Loucy (cell line): ENCODE data around the gene FMN1.

ENCODE experiments used
- H2AFZ ChIP-seq: fragments of 200-600 bp; sonication (generic); 2 replicates; pipeline ENCODE4 v1.6.0; 2016; ENCODE audit warnings: antibody characterized with exemption, mild to moderate bottlenecking, low read length, moderate library complexity
- H3F3A ChIP-seq: fragments of 200-600 bp; 2 replicates; pipeline ENCODE4 v1.6.0; 2016; ENCODE audit warnings: antibody characterized with exemption, low read depth, mild to moderate bottlenecking
- H3K27me3 ChIP-seq: fragments of 200-600 bp; sonication (generic); 2 replicates; pipeline ENCODE4 v1.6.1; 2014; ENCODE audit warnings: low read length, mild to moderate bottlenecking; ENCODE audit not compliant: insufficient read depth, poor library complexity, severe bottlenecking
- H3K36me3 ChIP-seq: fragments of 200-600 bp; sonication (generic); 2 replicates; pipeline ENCODE4 v1.6.1; 2016; ENCODE audit warnings: low read length; ENCODE audit not compliant: insufficient read depth
- H3K4me1 ChIP-seq: fragments of 200-600 bp; sonication (generic); 2 replicates; pipeline ENCODE4 v1.5.1; 2014; ENCODE audit warnings: low read length, mild to moderate bottlenecking; ENCODE audit not compliant: insufficient read depth, poor library complexity, severe bottlenecking
- H3K4me2 ChIP-seq: fragments of 200-600 bp; sonication (generic); 2 replicates; pipeline ENCODE4 v1.6.0; 2014; ENCODE audit warnings: antibody characterized with exemption, low read length, low read depth, mild to moderate bottlenecking; ENCODE audit not compliant: poor library complexity, severe bottlenecking
- H3K4me3 ChIP-seq: fragments of 200-600 bp; sonication (generic); 2 replicates; pipeline ENCODE4 v1.5.1; 2014; ENCODE audit warnings: low read length, mild to moderate bottlenecking, mixed read lengths; ENCODE audit not compliant: poor library complexity, severe bottlenecking
- H3K79me2 ChIP-seq: fragments of 200-600 bp; sonication (generic); 2 replicates; pipeline ENCODE4 v1.6.1; 2014; ENCODE audit warnings: low read length; ENCODE audit not compliant: insufficient read depth
- H3K9ac ChIP-seq: fragments of 200-600 bp; sonication (generic); 2 replicates; pipeline ENCODE4 v1.6.0; 2014; ENCODE audit warnings: mild to moderate bottlenecking, low read depth, low read length, moderate library complexity; ENCODE audit not compliant: poor library complexity, severe bottlenecking
- H3K9me2 ChIP-seq: fragments of 200-600 bp; sonication (generic); replicated peaks from 2 replicates; pipeline ENCODE4 v1.6.1; 2016; ENCODE audit warnings: low read depth, low read length, mixed read lengths
- H3K9me3 ChIP-seq: fragments of 200-600 bp; sonication (generic); 2 replicates; pipeline ENCODE4 v1.6.1; 2014; ENCODE audit warnings: mild to moderate bottlenecking, antibody characterized with exemption, low read length, low read depth; ENCODE audit not compliant: insufficient read depth
- H4K20me1 ChIP-seq: fragments of 200-600 bp; sonication (generic); 2 replicates; pipeline ENCODE4 v1.6.0; 2014; ENCODE audit warnings: antibody characterized with exemption, low read length, mild to moderate bottlenecking; ENCODE audit not compliant: insufficient read depth, poor library complexity, severe bottlenecking
- CTCF ChIP-seq: fragments of 200-600 bp; sonication (generic); conservative IDR thresholded peaks from 2 replicates; pipeline ENCODE4 v1.5.1; 2014; ENCODE audit warnings: mild to moderate bottlenecking, antibody characterized with exemption, low read length
- EZH2phosphoT487 ChIP-seq: fragments of 200-600 bp; IDR thresholded peaks from 2 replicates; pipeline ENCODE4 v1.6.1; 2018; ENCODE audit warnings: antibody characterized with exemption, mild to moderate bottlenecking, moderate library complexity, borderline replicate concordance

Gene FMN1

GRCh38 chr15:32959077-32959476 is 235.4 kb downstream of the FMN1 start:
- TF ChIP-seq EZH2phosphoT487: no peak
- no peaks in the 10 kb centered on the region for H3F3A ChIP-seq
- H3K4me1 ChIP-seq: no peaks in the 10 kb centered on the region
- H3K9me3 ChIP-seq: no peaks in the 10 kb centered on the region
- H3K36me3 ChIP-seq: peaks cover 4% of the 10 kb centered on the region
- H4K20me1 ChIP-seq: no peaks in the 10 kb centered on the region
- H3K4me2 ChIP-seq: peak overlapping the region; percentile 4
- H3K9me2 ChIP-seq: no peaks in the 10 kb centered on the region
- H3K4me3 ChIP-seq: no peak overlapping the region
- H3K79me2 ChIP-seq: 0 out of 2 replicates have a peak, but pooled peaks cover 4% of the 10 kb centered on the region
- H3K27me3 ChIP-seq: no peaks in the 10 kb centered on the region
- H2AFZ ChIP-seq: no peak overlapping the region
- no peak overlapping the region for H3K9ac ChIP-seq

GRCh38 chr15:32957219-32957618 is 237.3 kb downstream of the FMN1 start:
- Histone ChIP-seq H3K4me3 (no peak overlapping the region), H4K20me1 (no peaks in the 10 kb centered on the region), H3K4me1 (peaks cover 5% of the 10 kb centered on the region), H3K36me3 (peaks cover 4% of the 10 kb centered on the region), H3K79me2 (0 out of 2 replicates have a peak, but pooled peaks cover 4% of the 10 kb centered on the region), H3K9me3 (no peaks in the 10 kb centered on the region), H3K9ac (no peak overlapping the region), H3K27me3 (no peaks in the 10 kb centered on the region), H3F3A (no peaks in the 10 kb centered on the region), H3K9me2 (no peaks in the 10 kb centered on the region), H3K4me2 (no peak overlapping the region), H2AFZ (no peak overlapping the region)
- TF ChIP-seq CTCF (no peak), EZH2phosphoT487 (no peak)

- Histone ChIP-seq H3F3A (no peaks in the 10 kb centered on the region), H3K9me2 (no peaks in the 10 kb centered on the region), H4K20me1 (no peaks in the 10 kb centered on the region), H2AFZ (no peak overlapping the region), H3K36me3 (peaks cover 3% of the 10 kb centered on the region), H3K9me3 (no peaks in the 10 kb centered on the region), H3K4me1 (peaks cover 6% of the 10 kb centered on the region), H3K79me2 (0 out of 2 replicates have a peak, but pooled peaks cover 4% of the 10 kb centered on the region), H3K4me3 (no peak overlapping the region), H3K4me2 (no peak overlapping the region), H3K27me3 (no peaks in the 10 kb centered on the region), H3K9ac (no peak overlapping the region)
- TF ChIP-seq CTCF: no peak
- no peak for TF ChIP-seq EZH2phosphoT487
Observed at GRCh38 chr15:32956711-32957110, 237.8 kb downstream of the FMN1 start.

GRCh38 chr15:32956006-32956405 is 238.5 kb downstream of the FMN1 start:
- no peak overlapping the region for H3K9ac ChIP-seq
- H3K4me3 ChIP-seq: no peak overlapping the region
- TF ChIP-seq CTCF: peak; percentile 71
- TF ChIP-seq EZH2phosphoT487: no peak
- no peak overlapping the region for H2AFZ ChIP-seq
- no peaks in the 10 kb centered on the region for H3K36me3 ChIP-seq
- no peaks in the 10 kb centered on the region for H3F3A ChIP-seq
- H3K9me2 ChIP-seq: no peaks in the 10 kb centered on the region
- no peaks in the 10 kb centered on the region for H3K9me3 ChIP-seq
- no peaks in the 10 kb centered on the region for H4K20me1 ChIP-seq
- H3K27me3 ChIP-seq: no peaks in the 10 kb centered on the region
- H3K4me2 ChIP-seq: no peak overlapping the region
- no peaks in the 10 kb centered on the region for H3K79me2 ChIP-seq
- H3K4me1 ChIP-seq: peaks cover 6% of the 10 kb centered on the region
